ENCODE data around the gene SLC28A1.

Gene SLC28A1

DNA sequence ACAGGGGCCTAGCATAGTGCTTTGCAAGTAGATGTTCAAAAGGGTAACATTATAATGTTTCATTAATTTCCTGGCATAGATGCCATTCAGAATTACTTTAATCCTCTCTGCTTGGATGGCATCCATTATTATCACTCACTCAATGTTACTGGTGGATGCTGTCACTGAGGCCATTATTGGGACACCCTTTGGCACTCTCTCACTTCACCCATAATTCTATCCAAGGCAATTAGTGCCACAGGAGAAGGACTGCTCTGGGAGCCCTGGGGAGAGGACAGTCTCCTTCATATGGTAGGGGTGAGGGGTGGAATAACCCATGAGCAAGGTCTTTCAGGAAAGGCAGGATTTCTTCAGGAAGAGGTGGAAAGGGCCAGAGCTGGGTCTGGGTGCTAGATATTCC lies 28.7 kb upstream of the SLC28A1 start:
- Mint-ChIP-seq H3K27ac (no peak overlapping the region), H3K9me3 (no peaks in the 10 kb centered on the region), H3K36me3 (ENCODE audit: low read depth) (no peaks in the 10 kb centered on the region), H3K4me3 (no peak overlapping the region), H3K4me1 (ENCODE audit: low read depth) (no peaks in the 10 kb centered on the region), H3K27me3 (ENCODE audit: low read depth) (no peaks in the 10 kb centered on the region)

DNA sequence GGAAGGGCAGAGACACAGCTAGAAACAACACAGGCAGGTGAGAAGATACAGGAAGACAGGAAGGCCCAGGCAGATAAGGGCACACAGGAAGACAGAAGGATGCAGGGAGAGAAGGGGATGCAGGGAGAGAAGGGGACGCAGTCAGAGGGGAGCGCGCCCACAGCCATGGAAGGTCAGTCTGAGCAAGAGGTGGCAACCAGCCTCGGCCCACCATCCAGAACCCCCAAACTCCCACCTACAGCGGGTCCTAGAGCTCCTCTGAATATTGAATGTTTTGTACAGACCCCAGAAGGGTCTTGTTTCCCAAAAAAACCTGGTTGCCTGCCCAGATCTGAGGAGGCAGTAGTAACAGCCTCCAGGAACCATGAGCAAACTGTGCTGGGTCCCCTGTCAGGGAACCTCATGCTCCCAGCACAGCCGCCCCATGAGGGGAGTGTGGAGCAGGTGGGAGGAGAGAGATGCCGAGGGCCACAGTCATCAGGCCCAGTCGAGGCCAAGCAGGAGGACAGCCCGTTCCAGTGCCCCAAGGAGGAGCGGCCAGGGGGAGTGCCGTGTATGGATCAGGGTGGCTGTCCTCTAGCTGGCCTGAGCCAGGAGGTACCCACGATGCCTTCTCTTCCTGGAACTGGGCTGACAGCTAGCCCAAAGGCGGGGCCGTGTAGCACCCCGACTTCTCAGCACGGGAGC lies 27.6 kb upstream of the SLC28A1 start:
- no peak overlapping the region for H3K4me3 Mint-ChIP-seq
- no peaks in the 10 kb centered on the region for H3K4me1 Mint-ChIP-seq (ENCODE audit: low read depth)
- H3K27me3 Mint-ChIP-seq (ENCODE audit: low read depth), result no peaks in the 10 kb centered on the region
- H3K36me3 Mint-ChIP-seq (ENCODE audit: low read depth), result no peaks in the 10 kb centered on the region
- no peak overlapping the region for H3K27ac Mint-ChIP-seq
- no peaks in the 10 kb centered on the region for H3K9me3 Mint-ChIP-seq

DNA sequence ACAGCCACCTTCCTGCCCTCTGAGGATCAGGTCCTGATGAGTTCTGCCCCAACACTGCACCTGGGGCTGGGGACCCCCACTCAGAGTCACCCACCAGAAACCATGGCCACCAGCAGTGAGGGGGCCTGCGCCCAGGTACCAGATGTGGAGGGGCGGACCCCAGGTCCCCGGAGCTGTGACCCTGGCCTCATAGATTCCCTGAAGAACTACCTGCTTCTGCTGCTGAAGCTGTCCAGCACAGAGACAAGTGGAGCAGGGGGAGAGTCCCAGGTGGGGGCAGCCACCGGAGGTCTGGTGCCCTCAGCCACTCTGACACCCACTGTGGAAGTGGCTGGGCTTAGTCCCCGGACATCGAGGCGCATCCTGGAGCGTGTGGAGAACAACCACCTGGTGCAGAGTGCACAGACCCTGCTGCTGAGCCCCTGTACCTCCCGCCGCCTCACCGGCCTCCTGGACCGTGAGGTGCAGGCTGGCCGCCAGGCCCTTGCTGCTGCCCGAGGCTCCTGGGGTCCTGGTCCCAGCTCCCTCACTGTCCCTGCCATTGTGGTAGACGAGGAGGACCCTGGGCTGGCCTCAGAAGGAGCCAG lies 27.0 kb upstream of the SLC28A1 start:
- Mint-ChIP-seq H3K27me3 (ENCODE audit: low read depth) (no peaks in the 10 kb centered on the region), H3K27ac (no peak overlapping the region), H3K9me3 (no peaks in the 10 kb centered on the region), H3K4me1 (ENCODE audit: low read depth) (no peaks in the 10 kb centered on the region), H3K4me3 (no peak overlapping the region), H3K36me3 (ENCODE audit: low read depth) (no peaks in the 10 kb centered on the region)

- Mint-ChIP-seq H3K36me3 (ENCODE audit: low read depth) (no peaks in the 10 kb centered on the region), H3K4me3 (no peak overlapping the region), H3K27ac (no peak overlapping the region), H3K9me3 (no peaks in the 10 kb centered on the region), H3K27me3 (ENCODE audit: low read depth) (no peaks in the 10 kb centered on the region), H3K4me1 (ENCODE audit: low read depth) (no peaks in the 10 kb centered on the region)
Measured at GRCh38 chr15:84858231-84858630, 26.2 kb upstream of the SLC28A1 start.

GRCh38 chr15:84859144-84859543 lies 25.3 kb upstream of the SLC28A1 start:
- Mint-ChIP-seq H3K27ac (no peak overlapping the region), H3K4me3 (no peak overlapping the region), H3K4me1 (ENCODE audit: low read depth) (no peaks in the 10 kb centered on the region)

GRCh38 chr15:84859651-84860050 lies 24.8 kb upstream of the SLC28A1 start:
- Mint-ChIP-seq H3K36me3 (ENCODE audit: low read depth) (no peaks in the 10 kb centered on the region), H3K9me3 (no peaks in the 10 kb centered on the region), H3K27ac (no peak overlapping the region)

More at GRCh38 chr15:84859144-84859543, 25.3 kb upstream of the SLC28A1 start:
- H3K27me3 Mint-ChIP-seq (ENCODE audit: low read depth), result no peaks in the 10 kb centered on the region
- H3K9me3 Mint-ChIP-seq, result no peaks in the 10 kb centered on the region
- no peaks in the 10 kb centered on the region for H3K36me3 Mint-ChIP-seq (ENCODE audit: low read depth)

DNA sequence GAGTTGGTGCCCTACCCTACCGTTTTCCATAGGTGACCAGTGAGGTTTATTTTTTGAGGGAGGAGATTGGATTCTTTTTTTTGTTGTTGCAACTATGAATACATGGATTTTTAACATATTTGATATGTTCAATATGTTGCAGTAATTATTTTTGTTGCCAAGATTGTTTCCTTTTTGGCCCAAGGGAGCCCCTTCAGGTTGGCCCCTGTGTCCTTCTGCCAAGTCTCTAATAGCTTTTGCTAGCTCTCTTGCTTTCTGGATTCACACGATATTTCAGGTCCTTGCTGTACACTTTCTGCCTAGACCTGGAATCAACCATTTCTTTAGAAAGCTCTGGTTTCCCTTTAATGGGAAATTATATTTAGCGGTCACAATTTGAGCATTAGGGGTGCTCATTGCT lies 22.7 kb upstream of the SLC28A1 start:
- Mint-ChIP-seq H3K9me3 (no peaks in the 10 kb centered on the region), H3K27me3 (ENCODE audit: low read depth) (no peaks in the 10 kb centered on the region), H3K4me1 (ENCODE audit: low read depth) (no peaks in the 10 kb centered on the region), H3K27ac (no peak overlapping the region), H3K36me3 (ENCODE audit: low read depth) (no peaks in the 10 kb centered on the region), H3K4me3 (no peak overlapping the region)

More at GRCh38 chr15:84859651-84860050, 24.8 kb upstream of the SLC28A1 start:
- H3K27me3 Mint-ChIP-seq (ENCODE audit: low read depth), result no peaks in the 10 kb centered on the region
- no peaks in the 10 kb centered on the region for H3K4me1 Mint-ChIP-seq (ENCODE audit: low read depth)
- no peak overlapping the region for H3K4me3 Mint-ChIP-seq

DNA sequence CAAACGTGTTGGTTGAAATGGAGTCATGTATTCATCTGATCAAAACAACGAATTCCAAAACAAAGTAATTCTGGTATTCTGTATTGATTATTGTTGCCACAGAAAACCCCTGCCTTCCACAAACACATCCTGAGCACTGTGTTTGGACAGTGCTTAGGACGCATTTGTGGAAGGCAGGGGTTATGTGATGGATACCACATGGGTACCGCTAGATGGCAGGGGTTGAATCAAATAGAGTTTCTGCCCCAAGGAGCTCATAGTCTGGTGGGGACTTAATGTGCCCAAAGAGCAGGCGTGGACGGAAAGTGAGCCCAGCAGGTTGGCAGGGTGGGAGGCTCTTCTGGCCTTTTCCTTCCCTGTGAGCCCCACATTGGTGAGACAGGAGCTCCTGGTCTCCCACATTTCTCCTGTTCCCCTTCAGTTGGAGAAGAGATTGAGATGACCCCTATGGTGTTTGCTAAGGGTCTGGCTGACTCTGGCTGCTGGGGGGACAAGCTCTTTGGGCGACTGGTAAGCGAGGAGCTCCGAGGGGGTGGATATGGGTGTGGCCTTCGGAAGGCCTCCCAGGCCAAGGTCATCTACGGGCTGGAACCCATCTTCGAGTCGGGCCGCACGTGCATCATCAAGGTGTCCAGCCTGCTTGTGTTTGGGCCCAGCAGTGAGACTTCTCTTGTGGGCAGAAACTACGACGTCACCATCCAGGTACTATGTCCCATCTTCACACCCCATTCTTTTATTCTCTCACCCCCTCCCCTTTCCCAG lies 22.1 kb upstream of the SLC28A1 start:
- no peak overlapping the region for H3K4me3 Mint-ChIP-seq
- H3K27me3 Mint-ChIP-seq (ENCODE audit: low read depth), result no peaks in the 10 kb centered on the region
- no peaks in the 10 kb centered on the region for H3K4me1 Mint-ChIP-seq (ENCODE audit: low read depth)
- H3K27ac Mint-ChIP-seq, result no peak overlapping the region
- no peaks in the 10 kb centered on the region for H3K36me3 Mint-ChIP-seq (ENCODE audit: low read depth)
- H3K9me3 Mint-ChIP-seq, result no peaks in the 10 kb centered on the region

DNA sequence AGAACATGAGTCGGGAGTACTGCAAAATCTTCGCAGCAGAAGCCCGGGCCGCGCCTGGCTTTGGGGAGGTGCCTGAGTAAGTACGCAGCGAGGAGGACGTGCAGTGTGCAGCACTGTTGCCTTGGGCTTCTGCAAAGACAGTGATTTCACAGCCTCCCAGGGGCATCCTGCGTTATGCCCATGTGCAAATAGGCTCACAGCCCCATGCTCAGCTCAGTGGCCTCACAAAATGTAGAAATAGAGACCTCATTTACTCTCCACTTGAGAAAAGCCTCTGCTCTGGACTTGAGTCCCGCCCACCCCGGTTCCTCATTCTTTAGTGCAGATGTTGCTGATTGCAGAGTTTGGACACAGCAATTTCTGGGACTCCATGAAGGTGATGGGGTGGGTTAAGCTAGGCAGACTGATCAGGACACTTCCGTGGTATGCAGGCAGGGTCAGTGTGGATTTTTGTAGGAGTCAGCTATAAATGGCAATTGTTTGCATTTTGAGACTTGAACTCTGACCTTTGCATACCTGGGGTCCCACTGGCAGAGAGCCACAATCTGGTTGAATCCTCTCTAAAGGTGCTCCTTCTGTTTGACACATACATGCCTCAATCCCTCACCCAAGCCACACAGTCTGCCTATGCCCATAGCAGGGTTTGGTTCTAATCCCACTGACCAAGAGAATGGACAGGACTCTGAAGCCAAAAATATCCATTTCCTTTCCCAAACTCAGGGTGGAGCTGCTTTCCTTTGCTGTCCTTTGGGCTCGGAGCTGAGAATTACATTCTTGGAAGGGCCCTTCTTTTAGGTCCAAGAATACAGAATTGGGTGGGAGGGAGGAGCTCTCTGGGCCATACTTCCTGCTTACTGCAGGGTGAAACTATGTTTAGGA lies 20.7 kb upstream of the SLC28A1 start:
- no peaks in the 10 kb centered on the region for H3K9me3 Mint-ChIP-seq
- no peak overlapping the region for H3K4me3 Mint-ChIP-seq

GRCh38 chr15:84864444-84864795 lies 20.0 kb upstream of the SLC28A1 start:
- no peaks in the 10 kb centered on the region for H3K27me3 Mint-ChIP-seq (ENCODE audit: low read depth)
- H3K36me3 Mint-ChIP-seq (ENCODE audit: low read depth), result no peaks in the 10 kb centered on the region
- no peak overlapping the region for H3K4me3 Mint-ChIP-seq
- no peaks in the 10 kb centered on the region for H3K9me3 Mint-ChIP-seq
- no peaks in the 10 kb centered on the region for H3K4me1 Mint-ChIP-seq (ENCODE audit: low read depth)
- H3K27ac Mint-ChIP-seq, result no peak overlapping the region

More for the DNA sequence above, 20.7 kb upstream of the SLC28A1 start:
- Mint-ChIP-seq H3K27ac (no peak overlapping the region), H3K4me1 (ENCODE audit: low read depth) (no peaks in the 10 kb centered on the region), H3K27me3 (ENCODE audit: low read depth) (no peaks in the 10 kb centered on the region), H3K36me3 (ENCODE audit: low read depth) (no peaks in the 10 kb centered on the region)

- Mint-ChIP-seq H3K4me1 (ENCODE audit: low read depth) (no peaks in the 10 kb centered on the region), H3K27ac (no peak overlapping the region), H3K4me3 (no peak overlapping the region), H3K27me3 (ENCODE audit: low read depth) (no peaks in the 10 kb centered on the region), H3K9me3 (no peaks in the 10 kb centered on the region), H3K36me3 (ENCODE audit: low read depth) (no peaks in the 10 kb centered on the region)
Measured at GRCh38 chr15:84865074-84865569, 19.3 kb upstream of the SLC28A1 start.

- no peaks in the 10 kb centered on the region for H3K4me1 Mint-ChIP-seq (ENCODE audit: low read depth)
- no peaks in the 10 kb centered on the region for H3K36me3 Mint-ChIP-seq (ENCODE audit: low read depth)
- no peaks in the 10 kb centered on the region for H3K9me3 Mint-ChIP-seq
- no peaks in the 10 kb centered on the region for H3K27me3 Mint-ChIP-seq (ENCODE audit: low read depth)
- H3K4me3 Mint-ChIP-seq, result no peak overlapping the region
- no peak overlapping the region for H3K27ac Mint-ChIP-seq
Measured at GRCh38 chr15:84868037-84868880, 16.2 kb upstream of the SLC28A1 start.

- H3K4me1 Mint-ChIP-seq (ENCODE audit: low read depth), result no peaks in the 10 kb centered on the region
- no peak overlapping the region for H3K27ac Mint-ChIP-seq
- H3K4me3 Mint-ChIP-seq, result no peak overlapping the region
- no peaks in the 10 kb centered on the region for H3K27me3 Mint-ChIP-seq (ENCODE audit: low read depth)
- H3K9me3 Mint-ChIP-seq, result no peaks in the 10 kb centered on the region
- H3K36me3 Mint-ChIP-seq (ENCODE audit: low read depth), result no peaks in the 10 kb centered on the region
Measured at GRCh38 chr15:84869510-84869909, 15.0 kb upstream of the SLC28A1 start.

Data from T-helper 1 cell treated with Interleukin-12 subunit alpha and Interleukin-12 subunit beta and Interleukin-4 antibody, amounts not matched to agents 30 μg/mL and 1 μg/mL, for 36 hours (primary cell).